ENCODE measurements around the gene P4HTM. TPM values are rescaled to one million over a fixed set of nuclear protein-coding genes. Genes with fewer than 3 reads are reported as not detected.

P4HTM gene
- total RNA-seq, 1 experiment from 2014 or later: 49.1 TPM

- CTCF ChIA-PET: interaction anchor here (0.9 kb wide), 1 partner anchor 26 kb away, joined by 4 read pairs; no protein-coding TSS in a partner anchor
- BruUV-seq (replicated peaks): no TSS peak
- H3K79me2 ChIP-seq (ENCODE audit: low read depth): peaks cover 15% of the 10 kb centered on the region
- H3K27ac ChIP-seq: no peak overlapping the region
- H3K4me1 ChIP-seq (replicated peaks; ENCODE audit: insufficient read depth): peaks cover 8% of the 10 kb centered on the region
- no peaks in the 10 kb centered on the region for H3K9me3 ChIP-seq (ENCODE audit: insufficient read depth, low read depth)
- no peak overlapping the region for H3K4me2 ChIP-seq
- H3K27me3 ChIP-seq (ENCODE audit: insufficient read depth, low read depth): no peaks in the 10 kb centered on the region
- DNase-seq: peak in 1 of 2 experiments; percentile 50
- peaks cover 18% of the 10 kb centered on the region for H4K20me1 ChIP-seq (ENCODE audit: insufficient read depth)
- H3F3A ChIP-seq (ENCODE audit: insufficient read depth, low read depth): peaks cover 15% of the 10 kb centered on the region
- POLR2A ChIA-PET (ENCODE audit: unreplicated experiment): interaction anchor here (0.6 to 0.7 kb wide), 2 partner anchors 24 to 28 kb away, joined by 4 read pairs; no protein-coding TSS in a partner anchor
- TF ChIP-seq CTCF (conservative IDR thresholded peaks at IDR 0.05) (peak; percentile 66), EZH2 (IDR thresholded peaks at IDR 0.05; ENCODE audit: low read depth) (no peak)
- no peak overlapping the region for H3K4me3 ChIP-seq
- no peaks in the 10 kb centered on the region for H3K36me3 ChIP-seq (ENCODE audit: low read depth)
- intact Hi-C loops (cut with micrococcal nuclease; ENCODE audit: unreplicated experiment): loop anchor here (2.0 kb wide), 1 partner anchor 25 kb away; no protein-coding TSS in a partner anchor
- H2AFZ ChIP-seq: no peak overlapping the region
- H3K9me2 ChIP-seq (ENCODE audit: insufficient read depth): no peaks in the 10 kb centered on the region
These were observed 24.0 kb downstream of the P4HTM start for GRCh38 chr3:49013738-49014660.

- H4K20me1 ChIP-seq (ENCODE audit: insufficient read depth): peaks cover 18% of the 10 kb centered on the region
- no peaks in the 10 kb centered on the region for H3K36me3 ChIP-seq (ENCODE audit: low read depth)
- POLR2A ChIA-PET (ENCODE audit: unreplicated experiment): no interaction called here
- CTCF ChIA-PET: interaction anchor here (0.9 kb wide), 1 partner anchor 27 kb away, joined by 4 read pairs; no protein-coding TSS in a partner anchor
- no peaks in the 10 kb centered on the region for H3K27me3 ChIP-seq (ENCODE audit: insufficient read depth, low read depth)
- H3K9me3 ChIP-seq (ENCODE audit: insufficient read depth, low read depth): no peaks in the 10 kb centered on the region
- no peak overlapping the region for H3K27ac ChIP-seq
- H3F3A ChIP-seq (ENCODE audit: insufficient read depth, low read depth): peaks cover 24% of the 10 kb centered on the region
- H3K4me1 ChIP-seq (replicated peaks; ENCODE audit: insufficient read depth): peaks cover 19% of the 10 kb centered on the region
- no peaks in the 10 kb centered on the region for H3K9me2 ChIP-seq (ENCODE audit: insufficient read depth)
- TF ChIP-seq EZH2 (IDR thresholded peaks at IDR 0.05; ENCODE audit: low read depth) (no peak), CTCF (conservative IDR thresholded peaks at IDR 0.05) (no peak)
- no TSS peak for BruUV-seq (replicated peaks)
- no peak for DNase-seq
- no peak overlapping the region for H3K4me3 ChIP-seq
- no peak overlapping the region for H2AFZ ChIP-seq
- H3K4me2 ChIP-seq: no peak overlapping the region
- H3K79me2 ChIP-seq (ENCODE audit: low read depth): peaks cover 17% of the 10 kb centered on the region
- intact Hi-C loops (cut with micrococcal nuclease; ENCODE audit: unreplicated experiment): loop anchor here (2.0 kb wide), 1 partner anchor 26 kb away; no protein-coding TSS in a partner anchor
These were observed 25.0 kb downstream of the P4HTM start for GRCh38 chr3:49015072-49015471.

GRCh38 chr3:49015765-49016164 lies 25.7 kb downstream of the P4HTM start:
- Histone ChIP-seq H3F3A (ENCODE audit: insufficient read depth, low read depth) (peaks cover 29% of the 10 kb centered on the region), H3K79me2 (ENCODE audit: low read depth) (peaks cover 20% of the 10 kb centered on the region), H3K27me3 (ENCODE audit: insufficient read depth, low read depth) (no peaks in the 10 kb centered on the region), H3K9me3 (ENCODE audit: insufficient read depth, low read depth) (no peaks in the 10 kb centered on the region), H3K36me3 (ENCODE audit: low read depth) (no peaks in the 10 kb centered on the region), H3K4me2 (no peak overlapping the region), H3K4me3 (no peak overlapping the region), H4K20me1 (ENCODE audit: insufficient read depth) (peaks cover 11% of the 10 kb centered on the region), H3K4me1 (replicated peaks; ENCODE audit: insufficient read depth) (peaks cover 20% of the 10 kb centered on the region), H3K9me2 (ENCODE audit: insufficient read depth) (no peaks in the 10 kb centered on the region), H2AFZ (no peak overlapping the region), H3K27ac (no peak overlapping the region)
- intact Hi-C loops (cut with micrococcal nuclease; ENCODE audit: unreplicated experiment): loop anchor here (2.0 kb wide), 1 partner anchor 27 kb away; no protein-coding TSS in a partner anchor
- POLR2A ChIA-PET (ENCODE audit: unreplicated experiment): interaction anchor here (0.6 kb wide), 2 partner anchors 8 to 88 kb away, joined by 4 to 15 read pairs; partner anchors contain the start of gene WDR6
- no peak for DNase-seq
- no TSS peak for BruUV-seq (replicated peaks)
- CTCF ChIA-PET: no interaction called here
- TF ChIP-seq CTCF (conservative IDR thresholded peaks at IDR 0.05): no peak
- no peak for TF ChIP-seq EZH2 (IDR thresholded peaks at IDR 0.05; ENCODE audit: low read depth)
